GM18870 (cell line): Measurements from ENCODE around the gene FMR1.
A peak's percentile ranks its signal among the peaks of the same experiment; 100 is the strongest.

ENCODE experiments used
- ATAC-seq: cut with Tn5 transposase; IDR thresholded peaks from one replicate; pipeline ENCODE4 v1.9.1; 2021; ENCODE audit warnings: moderate library complexity; ENCODE audit not compliant: unreplicated experiment

The FMR1 gene

DNA sequence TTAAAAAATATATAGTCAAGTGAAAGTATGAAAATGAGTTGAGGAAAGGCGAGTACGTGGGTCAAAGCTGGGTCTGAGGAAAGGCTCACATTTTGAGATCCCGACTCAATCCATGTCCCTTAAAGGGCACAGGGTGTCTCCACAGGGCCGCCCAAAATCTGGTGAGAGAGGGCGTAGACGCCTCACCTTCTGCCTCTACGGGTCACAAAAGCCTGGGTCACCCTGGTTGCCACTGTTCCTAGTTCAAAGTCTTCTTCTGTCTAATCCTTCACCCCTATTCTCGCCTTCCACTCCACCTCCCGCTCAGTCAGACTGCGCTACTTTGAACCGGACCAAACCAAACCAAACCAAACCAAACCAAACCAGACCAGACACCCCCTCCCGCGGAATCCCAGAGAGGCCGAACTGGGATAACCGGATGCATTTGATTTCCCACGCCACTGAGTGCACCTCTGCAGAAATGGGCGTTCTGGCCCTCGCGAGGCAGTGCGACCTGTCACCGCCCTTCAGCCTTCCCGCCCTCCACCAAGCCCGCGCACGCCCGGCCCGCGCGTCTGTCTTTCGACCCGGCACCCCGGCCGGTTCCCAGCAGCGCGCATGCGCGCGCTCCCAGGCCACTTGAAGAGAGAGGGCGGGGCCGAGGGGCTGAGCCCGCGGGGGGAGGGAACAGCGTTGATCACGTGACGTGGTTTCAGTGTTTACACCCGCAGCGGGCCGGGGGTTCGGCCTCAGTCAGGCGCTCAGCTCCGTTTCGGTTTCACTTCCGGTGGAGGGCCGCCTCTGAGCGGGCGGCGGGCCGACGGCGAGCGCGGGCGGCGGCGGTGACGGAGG lies at the start of gene FMR1:
TSS of gene FMR1 (plus strand) at position 728 of the 831 bp plus-strand sequence. CDS start 261 bp downstream, outside the sequence.
- ATAC-seq = peak; percentile 74

DNA sequence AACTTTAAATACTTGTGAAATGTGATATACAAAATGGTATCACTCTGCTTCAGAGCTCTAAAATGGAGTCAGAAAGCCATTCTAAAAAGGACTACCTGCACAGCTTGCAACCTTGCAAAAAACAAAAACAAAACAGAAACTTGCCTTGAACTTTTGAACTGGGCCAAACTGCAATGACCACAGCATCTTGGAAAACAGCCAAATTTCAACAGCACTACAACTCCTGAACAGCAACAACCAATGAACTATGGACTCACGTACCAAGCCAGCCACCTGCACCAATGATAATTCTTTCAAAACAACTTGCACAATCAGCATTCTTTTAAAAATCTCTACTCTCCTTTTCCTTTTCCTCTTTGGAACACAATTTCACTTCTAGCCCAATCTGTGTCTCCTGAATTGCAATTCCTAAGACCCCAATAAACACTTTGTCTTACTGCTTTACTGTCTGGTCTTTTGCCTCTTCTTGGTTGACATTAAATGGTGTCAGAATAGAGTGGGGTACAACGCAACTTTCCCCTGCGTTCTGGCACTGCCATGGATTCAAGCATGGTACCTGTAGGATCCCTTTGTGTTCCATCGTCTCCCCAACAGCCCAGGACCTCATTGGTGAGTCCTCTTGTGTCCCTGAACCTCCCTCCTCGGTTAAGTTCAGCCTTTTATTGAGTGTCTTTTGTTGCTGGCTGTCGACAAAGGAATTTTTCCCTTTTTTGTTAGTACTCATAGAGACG lies 35.7 kb upstream of the FMR1 start:
- peak; percentile 99 for ATAC-seq

DNA sequence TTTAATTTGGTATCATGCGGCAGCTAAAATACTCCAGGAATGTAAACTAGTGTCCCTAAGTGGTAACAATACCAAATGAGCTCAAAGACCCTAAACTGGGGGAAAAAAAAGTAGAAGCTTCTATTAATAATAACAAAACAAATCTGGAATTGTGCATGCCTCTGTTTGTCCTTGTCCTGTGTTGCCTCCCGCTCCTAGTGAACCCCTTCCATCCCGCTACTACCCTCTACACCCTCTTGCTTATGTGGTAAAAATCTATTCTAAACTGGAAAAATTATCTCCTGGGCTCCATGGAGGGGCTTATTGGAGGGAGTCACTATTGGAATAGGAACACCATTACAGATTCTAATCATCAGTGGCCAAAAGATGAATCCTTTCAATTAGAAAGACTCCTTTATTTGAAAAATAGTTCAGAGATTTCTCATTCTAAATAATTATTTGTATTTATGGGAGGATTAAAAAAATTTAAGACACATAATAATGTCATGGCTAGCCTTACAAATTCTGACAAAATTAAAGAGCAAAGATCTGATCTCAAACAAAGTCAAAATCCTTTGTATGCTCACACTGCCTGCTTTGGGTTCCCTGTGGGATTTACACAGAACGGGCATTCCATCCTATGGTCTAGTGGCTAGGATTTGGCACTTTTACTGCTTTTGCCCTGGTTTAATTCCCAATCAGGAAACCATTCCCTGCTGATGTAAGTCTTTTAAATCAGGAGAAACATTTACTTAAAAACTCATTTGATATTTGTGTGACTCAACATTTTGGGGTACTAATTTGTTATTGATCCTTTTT lies 34.7 kb upstream of the FMR1 start:
- no peak for ATAC-seq

DNA sequence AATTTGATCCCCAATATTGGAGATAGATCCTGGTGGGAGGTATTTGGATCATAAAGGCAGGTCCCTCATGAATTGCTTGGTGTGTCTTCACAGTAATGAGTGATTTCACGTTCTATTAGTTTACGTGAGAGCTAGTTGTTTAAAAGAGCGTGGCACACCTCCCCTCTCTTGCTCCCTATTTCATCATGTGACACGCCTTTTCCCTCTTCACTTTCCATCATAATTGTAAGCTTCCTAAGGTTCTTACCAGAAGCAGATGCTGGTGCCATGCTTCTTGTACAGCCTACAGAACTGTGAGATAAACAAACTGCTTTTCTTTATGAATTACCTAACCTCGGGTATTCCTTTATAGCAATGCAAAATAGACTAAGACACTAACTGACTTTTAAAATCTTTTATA lies 34.0 kb upstream of the FMR1 start:
- no peak for ATAC-seq

DNA sequence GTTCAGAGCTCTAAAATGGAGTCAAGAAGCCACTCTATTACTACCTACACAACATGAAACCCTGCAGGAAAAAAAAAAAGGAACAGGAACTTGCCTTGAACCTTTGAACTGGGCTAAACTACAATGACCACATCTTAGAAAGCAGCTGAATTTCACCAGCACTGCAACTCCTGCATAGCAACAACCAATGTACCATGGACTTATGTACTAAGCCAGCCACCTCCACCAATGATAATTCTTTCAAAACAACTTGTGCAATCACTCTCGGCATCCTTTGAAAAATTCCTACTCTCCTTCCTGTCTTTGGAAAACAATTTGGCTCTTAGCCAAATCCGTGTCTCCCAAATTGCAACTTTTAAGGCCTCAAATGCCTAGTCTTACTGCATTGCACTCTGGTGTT lies 26.8 kb upstream of the FMR1 start:
- ATAC-seq = peak; percentile 75

DNA sequence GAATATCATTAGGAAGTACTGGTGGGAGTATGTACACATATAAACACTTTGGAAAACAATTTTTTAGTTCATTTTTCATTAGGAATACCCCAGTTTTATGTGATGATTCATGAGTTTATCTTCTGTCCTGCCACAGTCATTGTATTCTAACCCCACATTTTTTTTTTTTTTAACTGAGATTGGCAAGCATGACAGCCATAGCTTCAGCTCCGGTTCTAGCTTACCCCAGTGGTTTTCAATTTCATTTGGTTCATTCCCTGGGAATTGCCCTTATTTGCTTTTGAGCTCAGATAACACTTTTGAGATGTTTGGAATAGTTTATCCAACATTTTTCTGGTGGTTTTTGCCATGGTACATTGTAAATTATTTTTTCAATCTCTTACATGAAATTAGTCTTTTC lies 21.0 kb upstream of the FMR1 start:
- no peak for ATAC-seq

DNA sequence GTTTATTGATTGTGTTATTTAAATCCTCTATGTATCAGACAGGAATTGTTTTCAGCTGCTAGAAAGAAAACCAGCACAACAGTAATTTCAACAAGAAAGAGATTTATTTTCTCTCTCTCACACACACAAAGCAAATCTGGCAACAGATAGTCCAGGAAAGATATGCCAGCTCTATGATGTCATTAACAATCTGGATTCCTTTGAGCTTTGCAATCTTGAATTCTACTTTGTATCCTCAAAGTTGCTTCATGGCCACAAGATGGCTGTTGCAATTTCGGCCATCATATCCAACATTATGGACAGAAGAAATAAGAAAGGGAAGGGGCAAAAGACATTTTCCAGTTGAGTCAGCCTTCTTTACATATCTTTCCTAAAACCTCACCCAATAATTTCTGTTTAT lies 19.8 kb upstream of the FMR1 start:
- ATAC-seq = no peak

DNA sequence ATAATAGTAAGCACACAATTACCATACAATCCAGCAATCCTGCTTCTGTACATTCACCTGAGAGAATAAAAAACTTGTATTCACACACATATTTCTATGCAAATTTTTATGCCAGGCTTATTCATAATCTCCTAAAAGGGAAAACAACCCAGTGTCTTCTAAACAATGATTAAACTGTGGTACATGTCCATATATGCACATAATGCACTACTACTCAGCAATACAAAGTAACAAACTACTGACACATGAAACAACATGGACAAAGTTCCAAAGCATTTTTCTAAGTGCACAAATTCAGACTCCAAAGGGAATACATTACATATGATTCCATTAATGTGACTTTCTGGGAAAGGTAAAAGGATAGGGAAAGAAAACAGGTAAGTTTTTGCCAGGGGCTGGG lies 18.0 kb upstream of the FMR1 start:
- ATAC-seq = no peak

DNA sequence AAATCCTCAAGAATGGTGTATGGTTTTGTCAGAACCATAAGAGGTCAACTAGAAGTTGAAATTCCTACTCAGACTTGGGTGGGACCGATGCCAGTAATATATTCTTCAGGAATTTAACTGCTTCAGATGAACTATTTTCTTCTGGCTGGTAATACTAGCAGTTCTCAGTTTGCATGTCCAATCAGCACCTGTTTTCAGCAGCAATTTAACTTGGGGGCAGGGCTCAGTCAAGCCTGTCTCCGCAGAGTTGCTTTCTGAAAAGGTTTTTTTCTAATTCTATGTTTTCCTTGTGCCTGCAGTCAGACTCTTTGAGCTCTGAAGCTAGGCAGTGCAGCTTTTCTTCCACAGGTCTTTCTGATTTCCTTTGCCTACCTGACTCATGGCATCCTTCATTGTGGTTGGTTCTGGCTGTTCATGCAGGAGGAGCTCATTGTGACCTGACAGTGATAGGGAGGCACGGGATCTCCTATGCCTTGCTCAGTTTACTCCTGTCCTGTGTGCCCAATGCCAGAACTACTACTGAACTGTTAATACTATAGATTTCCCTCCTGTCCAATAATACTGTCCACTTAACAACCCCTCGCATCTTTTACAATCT lies 17.3 kb upstream of the FMR1 start:
- ATAC-seq = no peak

DNA sequence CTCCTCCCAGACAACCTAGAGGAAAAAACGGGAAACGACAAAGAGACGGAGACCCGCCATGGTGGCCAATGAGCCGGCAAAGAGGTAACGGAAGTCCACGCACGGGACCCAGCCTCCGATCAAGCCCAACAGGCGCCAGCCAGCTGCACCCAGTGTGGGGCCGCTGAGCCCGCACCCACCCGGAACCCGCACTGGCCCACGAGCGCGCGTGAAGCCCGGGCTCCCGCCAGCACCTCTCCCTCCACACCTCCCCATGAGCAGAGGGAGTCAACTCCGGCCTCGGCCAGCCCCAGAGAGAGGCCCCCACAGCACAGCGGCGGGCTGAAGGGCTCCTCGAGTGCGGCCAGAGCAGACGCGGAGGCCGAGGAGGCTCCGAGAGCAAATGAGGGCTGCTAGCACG lies 14.6 kb upstream of the FMR1 start:
- ATAC-seq = no peak

DNA sequence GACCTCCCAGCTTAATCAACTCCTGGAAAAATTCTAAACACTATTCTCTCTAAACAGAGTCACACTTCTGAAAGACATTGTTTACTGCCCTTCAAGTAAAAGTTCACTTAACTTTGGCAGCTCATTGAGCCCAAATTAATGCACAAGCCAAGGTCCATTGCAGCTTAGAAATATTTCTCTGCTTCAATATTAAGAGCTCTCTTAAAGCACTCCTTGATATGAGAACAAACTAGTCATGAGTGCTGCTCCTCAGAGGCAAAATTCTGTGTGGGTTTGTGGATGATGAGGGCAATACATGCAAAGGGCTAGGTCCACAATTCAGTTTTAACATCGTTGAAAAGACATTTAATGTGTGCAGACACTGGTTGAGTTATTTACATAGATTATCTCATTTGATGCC lies 12.8 kb upstream of the FMR1 start:
- no peak for ATAC-seq

DNA sequence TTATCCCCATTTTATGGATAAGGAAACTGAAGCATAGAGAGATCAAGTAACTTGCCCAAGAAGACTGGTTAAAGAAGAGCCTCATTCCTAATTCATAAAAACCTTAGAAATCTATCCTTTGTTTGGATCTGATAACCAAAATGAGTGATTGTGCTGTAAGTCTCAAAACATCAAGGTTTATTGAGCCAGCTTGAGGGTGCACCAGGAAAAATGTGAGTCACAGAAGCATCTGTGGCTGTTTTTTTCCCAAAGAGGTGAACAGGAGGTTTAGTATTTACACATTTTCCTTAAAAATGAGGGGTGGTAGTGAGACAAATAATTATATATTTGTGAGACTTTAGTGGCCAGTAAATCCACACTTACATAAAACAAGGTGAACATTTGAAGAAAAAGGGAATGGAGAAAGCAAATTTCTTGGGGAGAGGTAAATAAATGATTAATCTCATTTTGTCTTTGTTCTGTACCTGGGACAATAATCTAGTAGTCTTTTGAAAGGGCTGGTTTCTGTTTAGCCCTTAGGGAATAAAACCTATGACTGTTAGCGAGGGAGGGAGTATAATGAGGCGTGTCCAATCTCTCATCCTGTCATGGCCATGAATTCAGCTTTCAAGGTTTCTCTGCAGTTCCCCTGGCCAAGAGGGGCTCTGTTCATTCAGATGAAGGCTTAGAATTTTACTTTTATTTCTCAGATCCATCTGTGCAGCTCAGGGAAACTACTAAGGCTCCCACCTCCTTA lies 12.2 kb upstream of the FMR1 start:
- peak; percentile 89 for ATAC-seq

DNA sequence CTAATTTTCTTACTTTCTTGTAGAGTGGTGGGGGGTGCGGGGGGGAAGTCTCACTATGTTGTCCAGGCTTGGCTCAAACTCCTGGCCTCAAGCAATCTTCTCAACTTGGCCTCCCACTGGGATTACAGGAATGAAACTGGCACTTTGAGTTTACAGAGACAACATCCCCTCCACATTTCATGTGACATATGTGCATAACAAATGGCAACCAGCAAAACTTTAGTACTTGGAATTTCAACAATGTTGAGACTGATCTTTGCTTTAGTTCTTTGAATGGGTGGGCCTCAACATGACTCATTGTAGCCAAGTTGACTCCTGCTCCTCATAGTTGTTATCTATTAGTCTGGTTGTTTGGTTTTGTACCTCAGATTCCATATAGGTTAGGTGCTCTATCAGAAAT lies 11.4 kb upstream of the FMR1 start:
- no peak for ATAC-seq

DNA sequence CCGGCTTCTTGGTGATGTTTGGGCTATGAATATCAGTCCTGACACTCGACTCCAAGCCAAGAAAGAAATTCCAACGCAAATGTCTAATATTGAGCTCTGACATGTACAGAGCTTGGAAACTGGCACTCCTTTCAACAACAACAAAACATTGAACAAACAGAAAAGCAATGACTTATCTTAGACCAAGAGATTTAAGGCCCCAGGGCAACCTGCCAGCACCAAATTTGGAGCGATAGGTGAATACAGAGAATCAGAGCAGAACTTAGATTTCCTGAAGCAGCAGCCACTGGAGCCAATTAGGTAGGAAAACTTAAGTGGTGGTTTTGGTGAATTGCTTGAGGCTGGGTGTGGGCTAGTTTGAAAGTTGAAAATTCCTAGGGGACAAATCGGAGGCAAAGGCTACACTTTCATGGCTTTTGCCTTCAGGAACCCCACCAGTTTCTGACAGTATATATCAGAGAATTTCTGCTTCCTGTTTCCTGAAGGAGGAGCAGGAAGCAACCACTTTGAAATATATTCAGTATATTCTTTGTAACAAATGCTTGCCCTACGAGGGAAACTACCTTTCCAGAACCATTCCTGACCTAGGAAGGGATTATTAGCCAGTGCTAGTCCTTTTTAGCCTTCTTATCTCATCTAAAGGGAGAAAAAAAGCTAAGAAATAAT lies 10.1 kb upstream of the FMR1 start:
- ATAC-seq = no peak

DNA sequence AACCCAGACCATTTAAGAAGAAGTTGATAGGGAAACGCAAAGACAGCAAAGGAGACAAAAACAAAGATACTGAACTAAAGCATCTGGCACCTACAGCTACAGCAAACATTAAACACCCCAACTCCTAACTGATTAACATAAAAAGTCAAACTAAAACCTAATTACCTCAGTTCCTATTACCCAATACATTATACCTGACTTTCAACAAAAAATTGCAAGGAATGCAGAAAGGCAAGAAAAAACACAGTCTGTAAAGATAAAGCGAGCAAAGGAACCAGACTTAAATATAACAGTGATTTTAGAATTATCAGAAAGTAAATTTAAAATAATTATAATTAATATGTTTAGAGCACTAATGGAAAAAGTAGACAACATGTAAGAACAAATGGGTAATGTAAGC lies 9.4 kb upstream of the FMR1 start:
- ATAC-seq = no peak

DNA sequence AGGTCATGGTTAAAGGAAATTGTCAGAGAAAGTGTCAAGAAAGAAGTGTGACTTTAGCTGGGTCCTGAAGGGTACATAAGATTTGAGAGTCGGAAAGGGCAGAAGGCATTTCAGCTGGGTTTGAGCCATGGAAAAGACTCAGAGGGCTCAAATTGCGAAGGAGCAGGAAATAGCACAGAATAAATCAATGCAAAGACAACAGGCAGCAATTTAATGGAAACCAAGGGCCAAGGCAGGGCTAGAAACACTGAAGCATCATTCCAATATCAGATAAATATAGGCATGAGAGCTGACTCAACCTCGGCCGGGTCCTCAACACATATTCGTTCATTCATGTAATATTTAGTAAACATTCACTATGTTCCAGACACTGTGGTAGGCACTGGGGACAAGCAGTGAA lies 3.6 kb upstream of the FMR1 start:
- ATAC-seq = no peak

DNA sequence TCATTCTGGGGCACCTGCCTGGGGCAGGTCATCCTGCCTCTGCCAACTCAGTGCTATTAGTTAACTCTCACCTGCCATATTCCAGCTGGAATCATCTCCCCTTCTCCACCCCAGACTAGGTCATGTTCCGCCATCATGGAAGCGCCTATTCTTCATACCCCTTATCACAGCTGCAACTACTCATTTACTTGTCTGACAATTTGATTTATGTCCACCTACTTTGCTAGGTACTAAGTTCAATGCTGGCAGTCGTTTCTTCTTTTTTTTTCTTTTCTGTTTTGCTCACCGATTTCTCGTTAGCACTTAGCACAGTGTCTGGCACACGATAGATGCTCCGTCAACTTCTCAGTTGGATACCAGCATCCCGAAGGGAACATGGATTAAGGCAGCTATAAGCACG lies 1.1 kb upstream of the FMR1 start:
- ATAC-seq = no peak

DNA sequence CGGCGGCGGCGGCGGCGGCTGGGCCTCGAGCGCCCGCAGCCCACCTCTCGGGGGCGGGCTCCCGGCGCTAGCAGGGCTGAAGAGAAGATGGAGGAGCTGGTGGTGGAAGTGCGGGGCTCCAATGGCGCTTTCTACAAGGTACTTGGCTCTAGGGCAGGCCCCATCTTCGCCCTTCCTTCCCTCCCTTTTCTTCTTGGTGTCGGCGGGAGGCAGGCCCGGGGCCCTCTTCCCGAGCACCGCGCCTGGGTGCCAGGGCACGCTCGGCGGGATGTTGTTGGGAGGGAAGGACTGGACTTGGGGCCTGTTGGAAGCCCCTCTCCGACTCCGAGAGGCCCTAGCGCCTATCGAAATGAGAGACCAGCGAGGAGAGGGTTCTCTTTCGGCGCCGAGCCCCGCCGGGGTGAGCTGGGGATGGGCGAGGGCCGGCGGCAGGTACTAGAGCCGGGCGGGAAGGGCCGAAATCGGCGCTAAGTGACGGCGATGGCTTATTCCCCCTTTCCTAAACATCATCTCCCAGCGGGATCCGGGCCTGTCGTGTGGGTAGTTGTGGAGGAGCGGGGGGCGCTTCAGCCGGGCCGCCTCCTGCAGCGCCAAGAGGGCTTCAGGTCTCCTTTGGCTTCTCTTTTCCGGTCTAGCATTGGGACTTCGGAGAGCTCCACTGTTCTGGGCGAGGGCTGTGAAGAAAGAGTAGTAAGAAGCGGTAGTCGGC lies 528 bp downstream of the FMR1 start:
- peak; percentile 34 for ATAC-seq

DNA sequence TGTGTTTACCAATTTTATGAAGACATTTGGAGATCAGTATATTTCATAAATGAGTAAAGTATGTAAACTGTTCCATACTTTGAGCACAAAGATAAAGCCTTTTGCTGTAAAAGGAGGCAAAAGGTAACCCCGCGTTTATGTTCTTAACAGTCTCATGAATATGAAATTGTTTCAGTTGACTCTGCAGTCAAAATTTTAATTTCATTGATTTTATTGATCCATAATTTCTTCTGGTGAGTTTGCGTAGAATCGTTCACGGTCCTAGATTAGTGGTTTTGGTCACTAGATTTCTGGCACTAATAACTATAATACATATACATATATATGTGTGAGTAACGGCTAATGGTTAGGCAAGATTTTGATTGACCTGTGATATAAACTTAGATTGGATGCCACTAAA lies 1.9 kb downstream of the FMR1 start:
- no peak for ATAC-seq
